NCI-H146 treated with DMSO at 0.1 percent for 48 hours (cell line): Measurements from ENCODE around the gene ZNF667.

Experiments used
- DNase-seq: peaks from one replicate; lab custom pipeline; 2025; ENCODE audit not compliant: unreplicated experiment; lab: John Stamatoyannopoulos, UW

Gene ZNF667

GRCh38 chr19:56476651-56477428 is at the start of gene ZNF667:
Gene ZNF667 (minus strand): TSS chr19:56477345. CDS start chr19:56462370, 14,975 bp downstream.
- no peak for DNase-seq

DNA sequence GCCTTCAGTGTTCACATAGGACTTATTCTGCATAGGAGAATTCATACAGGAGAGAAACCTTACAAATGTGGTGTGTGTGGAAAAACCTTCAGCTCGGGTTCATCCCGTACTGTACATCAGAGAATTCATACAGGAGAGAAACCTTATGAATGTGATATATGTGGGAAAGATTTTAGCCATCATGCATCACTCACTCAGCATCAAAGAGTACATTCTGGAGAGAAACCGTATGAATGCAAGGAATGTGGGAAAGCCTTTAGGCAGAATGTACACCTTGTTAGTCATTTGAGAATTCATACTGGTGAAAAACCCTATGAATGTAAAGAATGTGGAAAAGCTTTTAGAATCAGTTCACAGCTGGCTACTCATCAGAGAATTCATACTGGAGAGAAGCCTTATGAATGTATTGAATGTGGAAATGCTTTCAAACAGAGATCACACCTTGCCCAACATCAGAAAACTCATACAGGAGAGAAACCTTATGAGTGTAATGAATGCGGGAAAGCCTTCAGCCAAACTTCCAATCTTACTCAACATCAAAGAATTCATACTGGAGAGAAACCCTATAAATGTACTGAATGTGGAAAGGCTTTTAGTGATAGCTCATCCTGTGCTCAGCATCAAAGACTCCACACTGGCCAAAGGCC is 48.2 kb upstream of the ZNF667 start:
- DNase-seq = no peak

DNA sequence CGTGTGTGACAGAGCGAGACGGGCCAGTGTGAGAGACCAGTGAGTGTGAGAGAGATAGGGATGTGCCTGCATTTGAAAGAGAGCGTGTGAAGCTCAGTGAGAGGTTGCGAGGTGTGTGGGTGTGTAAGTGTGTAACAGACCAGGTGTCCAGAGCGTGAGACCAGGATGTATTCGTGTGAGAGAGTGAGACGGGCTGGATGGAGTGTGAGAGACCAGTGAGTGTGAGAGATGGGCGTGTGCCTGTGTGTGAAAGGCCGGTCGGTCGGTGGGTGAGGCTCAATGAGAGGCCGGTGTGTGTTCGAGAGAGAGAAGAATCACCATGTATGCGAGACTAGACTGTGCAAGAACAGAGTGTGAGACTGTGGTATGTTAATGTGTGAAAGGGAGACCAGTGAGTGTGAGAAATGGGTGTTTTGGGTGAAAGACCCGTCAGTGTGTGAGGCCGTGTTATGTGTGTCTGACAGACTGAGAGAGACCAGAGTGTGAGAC is 31.2 kb upstream of the ZNF667 start:
- DNase-seq = no peak

DNA sequence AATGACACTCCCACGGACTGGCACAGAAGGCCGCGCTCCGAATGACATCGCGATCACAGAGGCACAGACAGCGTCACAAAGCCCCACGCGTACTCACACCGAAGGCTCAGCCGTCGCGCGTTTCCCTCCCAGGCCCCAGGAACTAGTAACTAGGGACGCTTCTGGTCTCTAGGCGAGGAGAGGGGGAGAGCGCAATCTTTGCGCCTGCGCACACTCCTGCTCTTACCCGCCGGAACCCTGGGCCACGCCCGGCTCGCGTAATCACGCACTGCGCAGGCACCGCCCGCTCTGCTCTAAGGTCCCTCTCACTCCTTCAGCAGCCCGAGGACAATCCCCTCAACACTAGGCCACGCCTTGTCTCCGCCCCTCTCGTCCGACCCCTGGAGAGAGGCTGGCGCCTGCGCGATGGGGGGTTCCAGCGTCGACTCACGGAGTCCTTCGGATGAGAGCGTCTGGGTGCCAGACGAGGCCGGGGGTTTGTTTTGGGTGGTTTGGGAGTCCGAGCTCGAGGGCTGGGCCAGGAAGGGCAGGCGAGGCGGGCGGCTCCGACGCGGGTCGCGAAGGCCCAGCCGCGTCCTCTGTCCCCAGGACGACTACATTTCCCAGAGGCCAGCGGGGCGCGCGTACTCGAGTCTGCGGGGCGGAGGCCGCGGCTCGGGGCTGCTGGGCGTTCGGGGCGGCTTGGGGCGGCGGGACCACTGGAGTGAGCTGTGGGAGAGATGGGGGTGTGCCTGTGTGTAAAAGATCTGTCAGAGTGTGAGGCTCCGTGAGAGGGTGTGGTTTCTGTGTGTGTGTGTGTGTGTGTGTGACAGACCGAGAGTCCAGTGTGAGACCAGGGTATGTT is 30.5 kb upstream of the ZNF667 start, which contains the start of gene ZNF471:
Gene ZNF471, plus strand, starts transcription at position 410 of the 844 bp plus-strand sequence. CDS start 3,717 bp downstream, outside the sequence.
- DNase-seq = peak; percentile 80

GRCh38 chr19:56504581-56504980 is 27.4 kb upstream of the ZNF667 start:
- DNase-seq = no peak

- no peak for DNase-seq
Observed at GRCh38 chr19:56491399-56491798, 14.3 kb upstream of the ZNF667 start.

- DNase-seq = no peak
Observed at GRCh38 chr19:56477429-56478338, 539 bp upstream of the ZNF667 start.

DNA sequence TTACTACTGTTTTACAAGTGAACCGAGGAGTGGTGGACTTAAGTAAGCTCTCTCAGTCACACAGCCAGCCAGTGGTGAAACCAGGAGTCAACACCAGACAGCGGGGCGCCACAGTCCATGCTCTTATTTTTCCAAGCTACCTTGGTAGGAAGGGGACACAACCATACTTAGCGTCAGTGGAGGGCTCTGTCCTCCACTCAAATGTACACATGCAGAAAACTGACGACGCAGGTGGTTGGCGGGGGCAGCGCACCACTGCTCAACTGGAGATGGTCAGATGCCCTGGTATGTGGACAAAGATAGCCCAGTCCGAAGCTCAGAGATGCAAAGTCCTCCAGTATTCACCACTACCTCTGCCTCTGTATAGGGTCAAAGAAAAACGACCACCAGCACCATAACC is 1.1 kb downstream of the ZNF667 start:
- no peak for DNase-seq

DNA sequence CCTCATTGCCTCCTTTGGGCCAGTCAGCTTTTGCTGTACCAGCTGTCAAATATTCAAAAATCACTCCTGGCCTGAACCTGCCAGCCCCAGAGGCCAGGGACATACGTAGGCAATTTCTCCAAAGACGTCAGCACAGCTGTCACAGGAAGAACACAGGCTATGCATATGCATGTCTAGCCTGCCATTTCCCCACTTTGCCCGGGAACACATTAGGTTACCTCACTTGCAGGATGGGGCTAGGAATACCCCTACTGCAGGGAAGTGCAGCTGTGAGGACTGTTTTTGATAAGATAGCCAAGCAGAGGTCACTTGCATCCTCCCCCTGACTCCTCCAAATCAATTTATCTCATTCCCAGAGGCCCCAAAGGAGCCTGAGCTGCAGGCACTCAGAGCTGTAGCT is 2.8 kb downstream of the ZNF667 start:
- no peak for DNase-seq

- DNase-seq = no peak
Observed at GRCh38 chr19:56441206-56441792, 35.8 kb downstream of the ZNF667 start.

DNA sequence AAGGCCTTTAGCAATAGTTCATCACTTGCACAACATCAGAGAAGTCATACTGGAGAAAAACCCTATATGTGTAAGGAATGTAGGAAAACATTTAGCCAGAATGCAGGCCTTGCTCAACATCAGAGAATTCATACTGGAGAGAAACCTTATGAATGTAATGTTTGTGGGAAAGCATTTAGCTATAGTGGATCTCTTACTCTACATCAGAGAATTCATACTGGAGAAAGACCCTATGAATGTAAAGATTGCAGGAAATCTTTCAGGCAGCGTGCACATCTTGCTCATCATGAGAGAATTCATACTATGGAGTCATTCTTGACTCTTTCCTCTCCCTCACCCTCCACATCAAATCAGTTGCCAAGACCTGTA is 53.2 kb downstream of the ZNF667 start:
- DNase-seq = no peak

GRCh38 chr19:56423276-56423984 is 53.7 kb downstream of the ZNF667 start:
- DNase-seq = no peak

DNA sequence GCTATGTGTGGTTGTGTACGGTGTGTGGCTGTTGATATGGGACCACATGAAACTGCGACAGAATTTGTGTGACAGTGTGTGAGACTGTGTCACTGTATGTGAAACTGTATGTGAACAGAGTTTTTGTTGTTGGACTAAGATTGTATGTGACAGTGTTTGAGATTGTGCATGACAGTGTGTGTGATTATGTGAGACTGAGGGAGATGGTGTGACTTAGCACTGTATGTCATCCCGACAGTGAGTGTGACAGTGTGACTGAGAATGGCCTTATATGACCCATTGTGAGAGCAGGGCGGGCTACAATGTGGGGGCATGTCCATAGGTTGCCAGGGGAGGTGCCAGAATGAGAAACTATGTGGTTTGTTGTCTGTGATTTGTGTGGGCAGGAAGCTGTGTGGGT is 72.1 kb downstream of the ZNF667 start:
- DNase-seq = no peak

DNA sequence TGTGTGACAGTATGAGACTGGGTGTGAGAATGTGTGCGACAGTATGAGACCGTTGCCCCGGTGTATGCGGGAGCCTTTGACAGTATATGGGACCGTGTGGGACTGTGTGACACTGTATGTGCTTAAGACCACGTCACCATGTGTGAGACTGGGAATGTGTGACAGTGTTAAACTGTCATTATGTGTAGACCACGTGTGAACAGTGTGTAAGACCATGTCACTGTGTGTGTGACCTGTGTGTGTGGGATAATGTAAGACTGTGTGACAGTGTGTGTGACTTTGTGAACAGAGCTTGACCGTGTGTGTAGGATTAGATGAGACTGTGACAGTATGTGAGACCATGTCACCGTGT is 72.5 kb downstream of the ZNF667 start:
- DNase-seq = no peak

- DNase-seq = peak; percentile 88
Observed at GRCh38 chr19:56403764-56404704, 73.1 kb downstream of the ZNF667 start, which contains the start of gene ZNF583. Gene ZNF583 (plus strand): TSS chr19:56404332. CDS start chr19:56407115, 2,783 bp downstream.

- no peak for DNase-seq
Observed at GRCh38 chr19:56403261-56403660, 73.9 kb downstream of the ZNF667 start.

- no peak for DNase-seq
Observed at GRCh38 chr19:56400485-56400884, 76.7 kb downstream of the ZNF667 start.

DNA sequence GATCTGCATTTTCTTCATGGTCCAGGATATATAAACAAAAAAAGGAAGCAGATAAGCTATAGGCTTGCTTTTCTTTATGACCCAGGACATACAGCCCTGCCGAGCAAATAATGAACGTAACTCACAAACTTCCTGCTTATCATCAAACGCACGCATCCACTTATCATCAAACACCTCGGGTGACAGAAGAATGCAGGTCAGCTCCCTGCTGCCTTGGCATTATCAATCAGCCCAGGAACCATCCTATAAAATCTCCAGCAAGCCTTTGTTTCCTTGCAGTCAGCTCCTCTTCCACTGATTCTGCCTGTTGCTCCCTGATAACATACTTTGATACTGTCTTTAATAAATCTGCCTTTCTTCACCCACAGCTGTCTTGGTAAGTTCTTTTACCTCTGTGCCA is 78.3 kb downstream of the ZNF667 start:
- DNase-seq = no peak
